ENCODE results near the gene EFNB2.

Gene EFNB2

DNA sequence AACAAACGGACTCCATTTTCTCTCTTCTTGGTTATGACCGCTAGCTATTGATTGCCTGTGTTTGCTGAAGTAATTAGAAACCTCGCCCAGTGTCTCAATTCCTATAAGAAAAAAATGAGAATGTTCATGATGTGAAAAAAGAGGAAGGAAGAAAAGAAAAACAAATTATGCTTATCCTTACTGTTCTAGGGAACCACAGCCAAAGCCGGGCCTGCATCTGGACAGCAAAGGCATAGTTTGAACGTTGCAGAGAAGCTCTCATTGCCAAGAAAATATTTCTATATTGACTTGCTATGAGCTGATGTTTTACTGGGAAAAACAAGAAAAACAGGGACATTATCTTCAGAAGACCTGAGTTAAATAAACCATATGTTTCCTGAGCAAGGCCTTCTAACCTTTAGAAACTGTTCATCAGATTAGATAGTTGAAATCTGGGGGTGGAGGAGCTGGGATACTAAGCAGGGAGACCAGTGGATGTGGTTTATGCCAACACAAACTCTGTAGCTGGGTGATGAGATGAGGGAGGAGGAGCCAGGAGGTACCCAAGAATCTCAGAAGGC is 55.0 kb downstream of the EFNB2 start:
- DNase-seq = no peak

DNA sequence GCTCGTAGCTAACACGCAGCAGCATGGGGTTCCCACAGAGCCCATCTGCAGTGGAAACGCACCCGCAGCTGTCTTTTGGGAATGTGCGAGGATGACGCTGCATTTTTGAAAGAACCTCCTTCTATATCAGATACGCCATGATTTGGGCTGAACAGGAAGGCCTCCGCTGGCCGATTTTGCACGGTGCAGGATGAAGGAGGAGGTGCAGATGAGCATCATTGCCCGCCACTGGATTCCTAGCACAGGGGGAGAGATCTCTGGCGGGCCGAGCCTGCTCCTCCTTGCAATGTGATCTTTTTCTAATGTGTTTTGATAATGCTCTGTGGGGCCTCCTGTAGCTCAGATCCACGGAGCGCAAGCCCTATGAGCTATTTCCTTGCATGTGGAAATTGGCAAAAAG is 55.5 kb downstream of the EFNB2 start:
- DNase-seq = peak; percentile 27

GRCh38 chr13:106478116-106478515 is 57.3 kb downstream of the EFNB2 start:
- DNase-seq = no peak

- no peak for DNase-seq
Measured at GRCh38 chr13:106477303-106477702, 58.2 kb downstream of the EFNB2 start.

GRCh38 chr13:106475852-106476251 is 59.6 kb downstream of the EFNB2 start:
- DNase-seq = no peak

DNA sequence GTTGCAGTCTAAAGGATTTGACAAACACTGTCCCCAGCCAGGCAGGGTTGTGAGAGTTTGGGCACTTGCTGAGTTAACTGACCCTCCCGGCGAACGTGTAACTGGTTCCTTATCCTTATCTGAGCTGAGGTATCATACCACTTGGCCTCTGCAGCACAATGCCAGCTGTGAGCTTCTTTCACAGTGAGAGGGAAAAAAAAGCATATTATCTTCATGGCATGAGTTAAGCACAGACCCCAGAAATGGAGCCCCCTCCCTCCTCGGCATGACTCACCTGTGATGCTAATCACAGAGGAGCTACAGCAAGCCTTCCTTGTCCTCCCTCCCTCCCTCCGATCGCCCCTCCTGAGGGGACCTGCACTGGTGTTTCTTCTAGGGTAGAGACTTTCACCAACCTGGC is 60.5 kb downstream of the EFNB2 start:
- DNase-seq = no peak

DNA sequence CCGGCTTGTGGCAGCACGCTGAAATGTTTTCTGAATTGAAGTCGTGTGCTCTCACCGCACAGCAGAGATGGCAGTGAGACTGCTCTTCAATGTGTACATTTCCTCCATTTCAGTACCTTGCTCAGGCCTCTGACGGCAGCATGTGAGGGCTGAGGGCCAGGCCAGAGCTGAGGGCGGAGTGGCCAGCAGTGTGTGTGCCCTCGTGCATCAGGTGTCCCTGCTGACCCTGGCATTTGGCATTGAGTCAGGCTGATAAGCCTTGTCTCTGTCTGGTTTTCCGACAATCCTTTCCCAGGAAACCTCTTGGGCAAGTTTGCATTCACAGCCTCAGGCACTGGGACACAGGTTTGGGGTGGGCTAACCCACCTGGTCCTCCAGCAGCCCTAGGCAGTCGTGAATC is 62.3 kb downstream of the EFNB2 start:
- DNase-seq = no peak

DNA sequence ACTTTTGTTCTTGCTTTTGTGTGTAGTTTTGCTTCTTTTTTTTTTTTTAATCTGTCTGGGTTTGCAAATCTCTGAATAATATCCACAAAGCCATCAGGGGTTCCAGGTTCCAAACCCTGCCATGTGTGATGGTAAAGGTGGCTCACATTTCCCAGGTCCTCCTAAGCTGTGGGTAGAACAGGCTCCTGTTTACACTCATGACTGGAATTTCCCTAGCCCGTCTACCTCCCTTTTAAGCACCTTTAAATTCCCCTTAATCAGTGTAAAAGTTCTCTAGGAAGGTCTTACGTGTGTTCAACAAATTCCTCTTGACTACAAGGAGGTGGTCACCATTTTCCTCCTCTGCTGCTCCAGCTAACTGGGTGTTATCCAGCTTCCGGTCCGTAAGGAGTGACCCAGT is 62.8 kb downstream of the EFNB2 start:
- no peak for DNase-seq

GRCh38 chr13:106471957-106472543 is 63.4 kb downstream of the EFNB2 start:
- DNase-seq = peak; percentile 94

DNA sequence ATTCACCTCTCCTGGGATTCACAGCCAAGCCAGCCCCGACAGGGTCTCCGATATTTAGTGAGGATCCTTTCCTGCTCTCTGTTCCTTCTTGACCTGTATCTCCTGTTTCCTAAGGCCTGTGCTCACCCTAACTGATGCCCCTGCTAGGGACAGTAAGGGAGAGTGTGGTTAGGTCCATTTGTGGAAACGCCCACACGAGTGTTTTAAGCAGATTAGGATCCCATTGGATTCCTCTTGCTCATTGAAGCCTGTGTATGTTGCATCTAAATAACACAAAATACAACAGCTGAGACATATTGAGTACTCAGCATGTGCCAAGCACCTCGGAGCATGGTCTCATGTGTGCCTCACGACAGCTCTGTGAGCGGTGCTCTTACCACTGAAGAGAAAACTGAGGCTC is 64.9 kb downstream of the EFNB2 start:
- no peak for DNase-seq

DNA sequence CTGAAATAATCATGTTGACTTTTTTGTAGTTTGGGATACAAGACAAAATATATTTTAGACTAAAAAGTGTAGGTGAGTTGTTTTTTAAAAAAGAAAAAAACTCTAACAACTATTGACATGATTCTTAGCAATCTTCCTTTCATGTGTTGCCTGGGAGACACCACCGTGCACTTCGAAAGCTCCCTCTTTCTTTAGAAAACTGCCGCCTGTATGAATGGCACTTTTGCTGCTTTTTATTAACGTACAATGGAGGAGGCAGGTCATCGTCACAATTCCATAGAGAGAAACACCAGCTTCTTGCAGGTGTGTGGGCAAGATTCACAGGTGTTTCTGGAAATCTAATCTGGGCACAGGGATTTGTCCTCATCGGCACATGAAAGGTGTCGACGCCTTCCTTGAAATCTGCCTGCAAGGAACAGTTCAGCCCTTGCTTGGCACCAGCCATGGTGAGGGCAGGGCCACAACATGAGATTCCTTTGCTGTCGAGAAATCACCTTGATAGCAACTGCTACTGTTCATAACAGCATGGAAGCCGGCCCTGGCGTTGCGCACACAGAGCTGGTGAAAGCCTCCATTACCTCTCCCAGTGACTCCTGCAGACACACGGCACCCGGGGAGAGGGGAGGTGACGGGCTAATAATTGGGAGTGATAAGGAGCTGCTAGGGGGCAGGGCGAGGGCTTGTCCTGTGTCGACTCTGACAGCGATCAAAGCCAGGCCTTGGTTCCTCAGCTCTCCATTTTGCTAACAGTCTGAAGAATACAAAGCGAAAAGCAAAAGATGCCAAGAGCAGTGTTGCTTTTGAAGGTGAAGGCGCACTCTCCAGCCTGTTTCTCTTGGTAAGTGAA is 66.5 kb downstream of the EFNB2 start:
- DNase-seq = no peak

DNA sequence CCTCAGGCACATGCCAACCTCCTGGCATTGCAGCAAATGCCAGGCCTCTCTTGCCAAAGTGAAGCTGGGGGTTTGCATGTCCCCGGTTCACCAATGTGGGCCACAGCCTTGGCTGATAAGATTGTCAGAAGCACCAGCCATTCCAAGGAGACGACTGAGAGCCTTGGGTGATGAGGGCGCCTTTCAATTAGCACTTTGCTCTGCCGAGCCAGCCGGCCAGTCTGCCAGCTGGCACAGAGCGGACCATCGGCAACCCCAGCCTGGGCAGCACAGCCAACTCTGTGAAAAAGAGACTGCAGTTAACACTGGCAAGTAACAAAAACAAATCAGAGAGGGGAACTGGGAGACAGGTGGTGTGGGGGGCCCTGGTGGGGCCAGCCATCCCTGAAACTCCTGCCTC is 67.3 kb downstream of the EFNB2 start:
- no peak for DNase-seq

DNA sequence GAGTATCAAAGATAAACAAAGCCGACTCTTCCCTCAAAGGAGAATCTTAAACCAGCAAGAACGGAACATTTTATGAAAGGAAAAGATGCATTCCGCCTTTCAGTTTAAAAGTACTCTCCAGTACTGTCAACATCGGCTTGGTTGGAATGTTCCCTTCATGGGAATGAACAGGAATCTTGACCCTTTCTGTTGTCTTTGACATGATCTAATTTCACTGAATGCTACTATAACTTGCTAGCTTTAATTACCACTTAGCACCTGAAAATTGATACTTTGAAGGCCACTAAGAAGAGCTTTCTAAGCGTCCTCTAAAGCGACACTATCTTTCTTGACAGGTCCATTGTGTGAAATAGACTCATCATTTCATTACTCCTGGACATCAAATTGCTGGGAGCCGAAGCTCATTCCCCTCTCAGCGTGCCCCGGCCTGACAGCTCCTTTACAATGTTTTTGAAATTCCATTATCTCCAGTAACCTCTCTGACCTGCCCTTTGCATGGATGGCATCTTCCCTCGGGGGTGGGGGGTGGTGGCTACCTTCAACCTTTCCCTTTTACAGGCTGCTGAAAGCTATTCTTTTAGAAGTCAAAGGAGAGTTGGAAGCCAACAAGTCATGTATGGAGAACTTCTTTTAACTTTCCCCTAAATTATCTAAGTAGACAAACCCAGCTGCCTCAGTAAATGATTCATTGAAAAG is 67.9 kb downstream of the EFNB2 start:
- DNase-seq = no peak

GRCh38 chr13:106466691-106467426 is 68.6 kb downstream of the EFNB2 start:
- no peak for DNase-seq

DNA sequence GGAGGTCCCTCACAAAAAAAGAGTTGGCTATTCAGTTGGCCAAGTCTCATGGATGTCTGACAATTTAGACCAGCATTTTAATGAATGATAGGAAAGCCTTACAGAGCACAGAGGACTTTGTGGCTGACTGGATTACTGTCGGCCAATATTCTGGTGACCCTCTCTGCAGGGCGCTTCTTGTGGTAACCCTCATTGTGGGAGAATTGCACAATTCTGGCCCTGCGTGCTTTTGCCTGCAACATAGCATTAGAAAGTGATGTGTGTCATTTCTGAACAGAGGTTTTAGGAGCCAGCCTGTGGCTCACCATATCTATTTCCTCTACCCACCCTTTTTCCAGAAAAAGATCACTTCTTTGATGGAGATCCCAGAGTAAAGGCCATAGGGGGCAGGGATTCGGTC is 71.4 kb downstream of the EFNB2 start:
- no peak for DNase-seq

DNA sequence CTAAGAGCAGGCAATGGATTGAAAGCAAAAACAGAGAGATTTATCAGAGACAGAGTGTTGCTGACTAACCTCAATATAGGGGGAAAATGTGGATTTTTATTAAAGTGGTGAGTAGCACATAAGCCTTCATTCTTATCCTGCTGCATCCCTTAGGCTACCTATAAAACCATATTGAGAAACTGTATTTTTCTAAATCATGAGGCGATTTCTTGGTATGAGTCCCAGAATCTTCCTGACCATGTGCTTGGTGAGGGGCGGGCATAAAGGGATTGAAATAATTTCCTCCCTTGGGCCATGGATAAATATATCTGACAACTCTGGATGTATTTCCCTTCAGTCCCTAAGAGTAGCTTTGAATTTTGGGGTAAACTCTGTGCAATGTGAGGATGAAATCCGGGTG is 72.8 kb downstream of the EFNB2 start:
- DNase-seq = no peak

GRCh38 chr13:106455777-106456176 is 79.7 kb downstream of the EFNB2 start:
- DNase-seq = peak; percentile 52

- DNase-seq = no peak
Measured at GRCh38 chr13:106455190-106455589, 80.3 kb downstream of the EFNB2 start.

DNA sequence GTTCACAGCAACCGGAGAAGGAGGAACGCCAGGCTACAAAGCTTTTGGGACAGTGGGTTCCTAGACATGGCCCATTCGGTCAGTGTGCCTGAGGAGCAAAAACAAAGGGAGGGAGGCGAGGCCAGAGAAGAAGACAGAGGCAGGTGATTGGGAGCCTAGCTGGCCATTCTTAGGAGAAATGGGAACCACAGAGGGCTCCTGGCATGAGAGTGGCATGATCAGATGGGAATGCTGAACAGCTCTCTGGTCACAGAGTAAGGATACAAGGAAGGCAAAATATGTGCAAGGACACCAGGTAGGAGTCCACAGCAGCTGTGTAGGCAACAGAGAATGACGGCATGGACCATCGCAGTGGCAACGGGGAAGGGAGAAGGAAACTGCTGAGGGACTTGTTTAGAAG is 82.4 kb downstream of the EFNB2 start:
- no peak for DNase-seq

GRCh38 chr13:106450991-106451390 is 84.5 kb downstream of the EFNB2 start:
- no peak for DNase-seq

DNA sequence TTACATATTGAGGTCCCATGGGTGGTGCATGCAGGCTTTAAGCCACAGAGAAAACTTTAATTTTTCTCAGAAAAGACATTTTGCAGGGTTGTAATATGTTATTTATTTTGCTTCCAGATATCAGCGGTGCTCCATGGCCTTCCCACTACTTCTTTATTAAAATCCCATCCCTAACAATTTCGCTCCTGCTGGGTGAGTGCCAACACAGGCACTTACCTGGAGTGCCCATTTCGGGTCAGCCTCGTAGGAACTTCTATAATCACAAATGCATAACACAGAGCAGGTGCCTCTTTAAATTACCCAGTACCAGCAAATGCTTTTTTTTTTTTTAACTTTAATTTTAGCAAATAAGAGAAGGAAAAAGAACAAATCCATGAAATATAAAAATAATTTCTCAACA is 86.4 kb downstream of the EFNB2 start:
- DNase-seq = no peak

DNA sequence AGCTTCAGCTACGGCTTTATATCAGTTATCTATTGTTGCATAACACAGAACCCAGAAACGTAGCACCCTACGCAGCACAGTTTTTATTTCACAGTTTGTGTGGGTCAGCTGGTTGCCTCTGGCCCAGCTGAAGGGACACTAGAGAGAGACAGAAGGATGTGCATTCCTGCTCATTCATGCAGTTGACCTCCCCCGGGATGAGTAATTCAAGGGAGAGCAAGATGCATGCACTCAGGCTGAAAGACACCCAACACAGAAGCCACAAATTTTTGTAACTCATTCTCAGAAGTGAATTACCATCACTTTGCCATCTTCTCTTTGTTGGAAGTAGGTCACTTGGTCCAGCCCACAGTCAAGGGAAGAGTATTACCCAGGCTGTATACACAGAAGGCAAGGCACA is 89.5 kb downstream of the EFNB2 start:
- DNase-seq = peak; percentile 83

Measured in fibroblast of skin of back (primary cell).